ENCODE results near the gene ARL6IP1.

ARL6IP1 gene

GRCh38 chr16:18801145-18801972 is at the start of gene ARL6IP1:
Gene ARL6IP1 (minus strand): TSS chr16:18801549. CDS start chr16:18801466, 83 bp downstream.
- DNase-seq (ENCODE audit: low read depth): peak; percentile 96

GRCh38 chr16:18846416-18846815 is 45.1 kb upstream of the ARL6IP1 start:
- no peak for DNase-seq (ENCODE audit: low read depth)

- no peak for DNase-seq (ENCODE audit: low read depth)
These were observed 41.2 kb upstream of the ARL6IP1 start for GRCh38 chr16:18842565-18842964.

- no peak for DNase-seq (ENCODE audit: low read depth)
These were observed 40.6 kb upstream of the ARL6IP1 start for GRCh38 chr16:18841833-18842525.

GRCh38 chr16:18839555-18839954 is 38.2 kb upstream of the ARL6IP1 start:
- no peak for DNase-seq (ENCODE audit: low read depth)

- DNase-seq (ENCODE audit: low read depth): no peak
These were observed 35.4 kb upstream of the ARL6IP1 start for GRCh38 chr16:18836702-18837101.

- no peak for DNase-seq (ENCODE audit: low read depth)
These were observed 33.5 kb upstream of the ARL6IP1 start for GRCh38 chr16:18834864-18835263.

- DNase-seq (ENCODE audit: low read depth): no peak
These were observed 32.6 kb upstream of the ARL6IP1 start for GRCh38 chr16:18833707-18834505.

GRCh38 chr16:18832613-18833012 is 31.3 kb upstream of the ARL6IP1 start:
- DNase-seq (ENCODE audit: low read depth): no peak

GRCh38 chr16:18832006-18832405 is 30.7 kb upstream of the ARL6IP1 start:
- no peak for DNase-seq (ENCODE audit: low read depth)

GRCh38 chr16:18829251-18829650 is 27.9 kb upstream of the ARL6IP1 start:
- no peak for DNase-seq (ENCODE audit: low read depth)

GRCh38 chr16:18827890-18828289 is 26.5 kb upstream of the ARL6IP1 start:
- no peak for DNase-seq (ENCODE audit: low read depth)

GRCh38 chr16:18816286-18816685 is 14.9 kb upstream of the ARL6IP1 start:
- no peak for DNase-seq (ENCODE audit: low read depth)

GRCh38 chr16:18811925-18812324 is 10.6 kb upstream of the ARL6IP1 start:
- no peak for DNase-seq (ENCODE audit: low read depth)

- no peak for DNase-seq (ENCODE audit: low read depth)
These were observed 7.8 kb upstream of the ARL6IP1 start for GRCh38 chr16:18809165-18809564.

GRCh38 chr16:18805257-18805773 is 4.0 kb upstream of the ARL6IP1 start:
- DNase-seq (ENCODE audit: low read depth): no peak

- DNase-seq (ENCODE audit: low read depth): no peak
These were observed 3.2 kb upstream of the ARL6IP1 start for GRCh38 chr16:18804540-18804939.

- DNase-seq (ENCODE audit: low read depth): no peak
These were observed 2.5 kb upstream of the ARL6IP1 start for GRCh38 chr16:18803569-18804462.

GRCh38 chr16:18802767-18803343 is 1.5 kb upstream of the ARL6IP1 start:
- no peak for DNase-seq (ENCODE audit: low read depth)

GRCh38 chr16:18800775-18801144 is 589 bp downstream of the ARL6IP1 start:
- no peak for DNase-seq (ENCODE audit: low read depth)

- no peak for DNase-seq (ENCODE audit: low read depth)
These were observed 1.1 kb downstream of the ARL6IP1 start for GRCh38 chr16:18800293-18800692.

Measured in stimulated activated CD8-positive, alpha-beta memory T cell treated with anti-CD3 and anti-CD28 coated beads, Interleukin-7, amount 100 ng/mL, for 24 hours (primary cell).